ENCODE data around the gene ARGLU1.
A peak's percentile ranks its signal among the peaks of the same experiment; 100 is the strongest.

ARGLU1 gene

GRCh38 chr13:106561551-106562170 lies 6.3 kb downstream of the ARGLU1 start:
- 41% methylated on average over 4 of the region's 6 CpGs for WGBS (ENCODE audit: insufficient coverage)
- H3K4me1 ChIP-seq (ENCODE audit: control extremely low read depth in 1 of 4, control insufficient read depth in 4 of 4, insufficient read depth in 4 of 4, low read length in 3 of 4): peaks cover 18 to 43% (median 25%) of the 10 kb centered on the region in 4 experiments
- H3K27ac ChIP-seq (ENCODE audit: insufficient read depth in 1 of 2, low read depth in 1 of 2, low read length in 2 of 2, poor library complexity in 1 of 2, severe bottlenecking in 2 of 2): peak overlapping the region in 1 of 2 experiments; percentile 55
- H3K36me3 ChIP-seq (ENCODE audit: control insufficient read depth in 4 of 4, insufficient read depth in 4 of 4, low read length in 3 of 4): peaks cover 10 to 27% (median 18%) of the 10 kb centered on the region in 4 experiments
- peak; percentile 17 to 80 (median 75) for DNase-seq
- POLR2A ChIA-PET: no interaction called here
- H3K27me3 ChIP-seq (replicated peaks in 2 of 5; ENCODE audit: control insufficient read depth in 4 of 5, insufficient read depth in 5 of 5, low read length in 4 of 5): no peaks in the 10 kb centered on the region
- CTCF ChIA-PET: interaction anchor here (0.6 to 1.5 kb wide), 3 partner anchors 10 to 19 kb away, joined by 3 to 5 read pairs (median 3); no protein-coding TSS in a partner anchor
- H3K4me3 ChIP-seq (ENCODE audit: control insufficient read depth in 1 of 7, extremely low read depth in 1 of 7, insufficient read depth in 4 of 7, low read depth in 2 of 7, low read length in 6 of 7): peak overlapping the region in 1 of 7 experiments; percentile 7
- H3K9me3 ChIP-seq (ENCODE audit: control extremely low read depth in 1 of 5, control insufficient read depth in 4 of 5, insufficient read depth in 2 of 5, low read depth in 1 of 5, low read length in 4 of 5): no peaks in the 10 kb centered on the region

- no peaks in the 10 kb centered on the region for H3K27me3 ChIP-seq (replicated peaks in 2 of 5; ENCODE audit: control insufficient read depth in 4 of 5, insufficient read depth in 5 of 5, low read length in 4 of 5)
- peaks cover 13 to 36% (median 24%) of the 10 kb centered on the region in 4 experiments for H3K36me3 ChIP-seq (ENCODE audit: control insufficient read depth in 4 of 4, insufficient read depth in 4 of 4, low read length in 3 of 4)
- H3K4me1 ChIP-seq (ENCODE audit: control extremely low read depth in 1 of 4, control insufficient read depth in 4 of 4, insufficient read depth in 4 of 4, low read length in 3 of 4): peaks cover 12 to 34% (median 18%) of the 10 kb centered on the region in 4 experiments
- DNase-seq: no peak
- H3K4me3 ChIP-seq (ENCODE audit: control insufficient read depth in 1 of 7, extremely low read depth in 1 of 7, insufficient read depth in 4 of 7, low read depth in 2 of 7, low read length in 6 of 7): no peak overlapping the region
- no CpG with 5 or more reads among the region's 1 CpG for WGBS (ENCODE audit: insufficient coverage)
- ChIA-PET CTCF (no interaction called here), POLR2A (no interaction called here)
- H3K27ac ChIP-seq (ENCODE audit: insufficient read depth in 1 of 2, low read depth in 1 of 2, low read length in 2 of 2, poor library complexity in 1 of 2, severe bottlenecking in 2 of 2): no peak overlapping the region
- H3K9me3 ChIP-seq (ENCODE audit: control extremely low read depth in 1 of 5, control insufficient read depth in 4 of 5, insufficient read depth in 2 of 5, low read depth in 1 of 5, low read length in 4 of 5): no peaks in the 10 kb centered on the region
Measured at GRCh38 chr13:106560821-106561220, 7.1 kb downstream of the ARGLU1 start.

- DNase-seq: no peak
- Histone ChIP-seq H3K4me3 (ENCODE audit: control insufficient read depth in 1 of 7, extremely low read depth in 1 of 7, insufficient read depth in 4 of 7, low read depth in 2 of 7, low read length in 6 of 7) (no peak overlapping the region), H3K27me3 (replicated peaks in 2 of 5; ENCODE audit: control insufficient read depth in 4 of 5, insufficient read depth in 5 of 5, low read length in 4 of 5) (no peaks in the 10 kb centered on the region), H3K36me3 (ENCODE audit: control insufficient read depth in 4 of 4, insufficient read depth in 4 of 4, low read length in 3 of 4) (peaks cover 14 to 57% (median 38%) of the 10 kb centered on the region in 4 experiments), H3K4me1 (ENCODE audit: control extremely low read depth in 1 of 4, control insufficient read depth in 4 of 4, insufficient read depth in 4 of 4, low read length in 3 of 4) (peaks cover 0 to 15% (median 4%) of the 10 kb centered on the region in 4 experiments), H3K27ac (ENCODE audit: insufficient read depth in 1 of 2, low read depth in 1 of 2, low read length in 2 of 2, poor library complexity in 1 of 2, severe bottlenecking in 2 of 2) (no peak overlapping the region), H3K9me3 (ENCODE audit: control extremely low read depth in 1 of 5, control insufficient read depth in 4 of 5, insufficient read depth in 2 of 5, low read depth in 1 of 5, low read length in 4 of 5) (no peaks in the 10 kb centered on the region)
- POLR2A ChIA-PET: no interaction called here
- CTCF ChIA-PET: interaction anchor here (1.0 to 1.2 kb wide), 2 partner anchors 9 to 21 kb away, joined by 3 read pairs; partner anchors contain the start of gene ARGLU1
Measured at GRCh38 chr13:106558527-106558926, 9.4 kb downstream of the ARGLU1 start.

- peaks cover 0 to 15% (median 6%) of the 10 kb centered on the region in 4 experiments for H3K4me1 ChIP-seq (ENCODE audit: control extremely low read depth in 1 of 4, control insufficient read depth in 4 of 4, insufficient read depth in 4 of 4, low read length in 3 of 4)
- ChIA-PET POLR2A (no interaction called here), CTCF (interaction anchor here (1.2 to 2.2 kb wide), 2 partner anchors 10 to 65 kb away, joined by 5 to 6 read pairs; no protein-coding TSS in a partner anchor)
- peaks cover 17 to 78% (median 50%) of the 10 kb centered on the region in 4 experiments for H3K36me3 ChIP-seq (ENCODE audit: control insufficient read depth in 4 of 4, insufficient read depth in 4 of 4, low read length in 3 of 4)
- no peaks in the 10 kb centered on the region for H3K27me3 ChIP-seq (replicated peaks in 2 of 5; ENCODE audit: control insufficient read depth in 4 of 5, insufficient read depth in 5 of 5, low read length in 4 of 5)
- H3K27ac ChIP-seq (ENCODE audit: insufficient read depth in 1 of 2, low read depth in 1 of 2, low read length in 2 of 2, poor library complexity in 1 of 2, severe bottlenecking in 2 of 2): peak overlapping the region in 1 of 2 experiments; percentile 2
- DNase-seq: no peak
- H3K4me3 ChIP-seq (ENCODE audit: control insufficient read depth in 1 of 7, extremely low read depth in 1 of 7, insufficient read depth in 4 of 7, low read depth in 2 of 7, low read length in 6 of 7): no peak overlapping the region
- WGBS (ENCODE audit: insufficient coverage): 100% methylated on average over 2 of the region's 4 CpGs
- H3K9me3 ChIP-seq (ENCODE audit: control extremely low read depth in 1 of 5, control insufficient read depth in 4 of 5, insufficient read depth in 2 of 5, low read depth in 1 of 5, low read length in 4 of 5): no peaks in the 10 kb centered on the region
Measured at GRCh38 chr13:106555631-106556328, 12.2 kb downstream of the ARGLU1 start.

- WGBS (ENCODE audit: insufficient coverage): 90% methylated on average over 2 of the region's 3 CpGs
- Histone ChIP-seq H3K27ac (ENCODE audit: insufficient read depth in 1 of 2, low read depth in 1 of 2, low read length in 2 of 2, poor library complexity in 1 of 2, severe bottlenecking in 2 of 2) (no peak overlapping the region), H3K36me3 (ENCODE audit: control insufficient read depth in 4 of 4, insufficient read depth in 4 of 4, low read length in 3 of 4) (peaks cover 16 to 75% (median 44%) of the 10 kb centered on the region in 4 experiments), H3K9me3 (ENCODE audit: control extremely low read depth in 1 of 5, control insufficient read depth in 4 of 5, insufficient read depth in 2 of 5, low read depth in 1 of 5, low read length in 4 of 5) (no peaks in the 10 kb centered on the region), H3K27me3 (replicated peaks in 2 of 5; ENCODE audit: control insufficient read depth in 4 of 5, insufficient read depth in 5 of 5, low read length in 4 of 5) (no peaks in the 10 kb centered on the region), H3K4me3 (ENCODE audit: control insufficient read depth in 1 of 7, extremely low read depth in 1 of 7, insufficient read depth in 4 of 7, low read depth in 2 of 7, low read length in 6 of 7) (no peak overlapping the region), H3K4me1 (ENCODE audit: control extremely low read depth in 1 of 4, control insufficient read depth in 4 of 4, insufficient read depth in 4 of 4, low read length in 3 of 4) (peaks cover 0 to 17% (median 6%) of the 10 kb centered on the region in 4 experiments)
- DNase-seq: no peak
- POLR2A ChIA-PET: no interaction called here
- CTCF ChIA-PET: interaction anchor here (1.1 to 1.2 kb wide), 2 partner anchors 10 to 368 kb away, joined by 3 to 5 read pairs; no protein-coding TSS in a partner anchor
Measured at GRCh38 chr13:106551751-106552150, 16.2 kb downstream of the ARGLU1 start.

- Histone ChIP-seq H3K27ac (ENCODE audit: insufficient read depth in 1 of 2, low read depth in 1 of 2, low read length in 2 of 2, poor library complexity in 1 of 2, severe bottlenecking in 2 of 2) (no peak overlapping the region), H3K4me3 (ENCODE audit: control insufficient read depth in 1 of 7, extremely low read depth in 1 of 7, insufficient read depth in 4 of 7, low read depth in 2 of 7, low read length in 6 of 7) (no peak overlapping the region), H3K9me3 (ENCODE audit: control extremely low read depth in 1 of 5, control insufficient read depth in 4 of 5, insufficient read depth in 2 of 5, low read depth in 1 of 5, low read length in 4 of 5) (no peaks in the 10 kb centered on the region), H3K27me3 (replicated peaks in 2 of 5; ENCODE audit: control insufficient read depth in 4 of 5, insufficient read depth in 5 of 5, low read length in 4 of 5) (no peaks in the 10 kb centered on the region), H3K36me3 (ENCODE audit: control insufficient read depth in 4 of 4, insufficient read depth in 4 of 4, low read length in 3 of 4) (peaks cover 16 to 74% (median 43%) of the 10 kb centered on the region in 4 experiments), H3K4me1 (ENCODE audit: control extremely low read depth in 1 of 4, control insufficient read depth in 4 of 4, insufficient read depth in 4 of 4, low read length in 3 of 4) (peaks cover 0 to 17% (median 6%) of the 10 kb centered on the region in 4 experiments)
- WGBS (ENCODE audit: insufficient coverage): 100% methylated on average over 1 of the region's 1 CpG
- POLR2A ChIA-PET: no interaction called here
- peak in 2 of 3 donors; percentile 52 to 55 for DNase-seq
- CTCF ChIA-PET: interaction anchor here (0.7 to 1.2 kb wide), 3 partner anchors 11 to 368 kb away, joined by 3 to 5 read pairs (median 3); no protein-coding TSS in a partner anchor
Measured at GRCh38 chr13:106551350-106551749, 16.6 kb downstream of the ARGLU1 start.
